GM18517 (cell line): ENCODE measurements around the gene MICAL2.

Experiments
- ATAC-seq: cut with Tn5 transposase; IDR thresholded peaks from one replicate; pipeline ENCODE4 v1.9.1; 2021; ENCODE audit warnings: mild to moderate bottlenecking, moderate library complexity; ENCODE audit not compliant: unreplicated experiment

The MICAL2 gene

DNA sequence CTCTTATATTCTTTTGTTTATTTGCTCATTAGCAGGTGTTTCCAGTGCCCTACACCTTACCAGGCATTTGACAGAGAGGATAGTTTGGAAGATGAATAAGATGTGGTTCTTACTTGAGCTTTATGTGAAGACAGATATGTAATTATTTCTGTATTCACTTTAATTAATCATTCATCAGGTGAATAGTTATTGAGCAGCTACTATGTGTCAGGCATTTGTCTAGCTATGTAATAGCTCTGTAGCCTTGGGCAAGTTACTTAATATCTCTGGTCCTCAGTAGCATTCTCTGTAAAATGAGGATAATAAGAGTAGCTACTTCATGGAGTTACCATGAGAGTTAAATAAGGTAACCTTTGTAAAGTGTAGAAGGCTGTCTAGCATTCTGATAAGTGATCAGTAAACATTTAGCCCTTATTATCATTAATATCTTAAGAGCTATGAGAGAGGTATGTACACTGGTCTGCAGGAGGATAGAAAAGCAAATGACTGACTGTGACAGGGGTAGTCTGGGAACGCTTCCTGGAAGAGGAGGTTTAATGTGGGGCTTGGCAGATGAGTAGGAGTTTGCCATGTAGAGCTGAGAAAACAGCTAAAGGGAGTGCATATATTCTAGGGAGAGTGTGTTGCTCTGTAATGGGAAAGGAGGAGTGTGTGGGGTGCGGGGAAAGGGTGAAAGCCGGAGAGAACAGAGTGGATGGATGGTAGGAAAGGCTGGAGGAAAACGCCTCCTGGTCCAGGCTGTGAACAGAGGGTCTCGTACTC, 56.1 kb downstream of the MICAL2 start:
- ATAC-seq, result no peak

DNA sequence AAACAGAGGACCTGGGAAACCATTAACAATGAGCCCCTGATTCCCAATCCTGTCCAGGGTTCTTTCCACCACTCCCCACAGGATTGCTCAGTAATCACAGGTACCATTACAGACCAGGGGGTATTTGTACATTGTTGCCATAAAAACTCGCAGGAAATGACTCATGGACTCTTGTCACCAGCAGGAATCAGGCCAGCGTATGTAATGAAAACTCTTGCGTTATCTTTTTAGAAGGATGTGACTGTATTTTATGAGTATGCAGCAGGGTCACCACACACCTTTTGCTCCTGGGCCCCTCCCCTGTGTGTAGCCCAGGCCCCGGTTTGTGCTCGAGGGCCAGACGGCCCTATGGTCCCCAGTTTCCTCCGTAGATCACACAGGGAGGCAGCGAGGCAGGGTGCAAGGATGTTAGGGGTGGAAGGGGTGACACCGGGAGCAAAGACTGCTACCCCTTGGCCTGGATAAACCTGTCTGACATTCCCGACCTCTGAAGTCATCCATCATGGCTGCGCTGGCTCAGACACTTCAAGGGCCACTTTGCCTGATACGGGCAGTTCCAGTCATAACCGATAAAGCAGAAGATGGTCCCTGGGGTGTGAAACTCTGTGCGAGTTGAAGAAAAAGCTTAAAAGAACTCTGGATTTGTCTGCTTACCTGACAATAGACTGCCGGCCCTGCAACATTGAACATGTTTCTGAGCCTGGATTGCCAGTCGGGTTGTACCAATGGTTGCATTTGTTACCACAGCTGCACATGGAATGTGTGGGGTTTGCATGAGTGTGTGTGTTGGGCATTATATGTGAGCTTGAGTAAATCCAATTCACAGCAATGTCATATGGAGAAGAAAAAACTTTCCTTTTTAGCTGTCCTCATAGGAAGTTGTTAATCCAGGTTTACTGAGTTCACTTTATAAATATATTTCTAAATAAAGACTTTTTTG, 56.9 kb downstream of the MICAL2 start:
- ATAC-seq, result no peak

DNA sequence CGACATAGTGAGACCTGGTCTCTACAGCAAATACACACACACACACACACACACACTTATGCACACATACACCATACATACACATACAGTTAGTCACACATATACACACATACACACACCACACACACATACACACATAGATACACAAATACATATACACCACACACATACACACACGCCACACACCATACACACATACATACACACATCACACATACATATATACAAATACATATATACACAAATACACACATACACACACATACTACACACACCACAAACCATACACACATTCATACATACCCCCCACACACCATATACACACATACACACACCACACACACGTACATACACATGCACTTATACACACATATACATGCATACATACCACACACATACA, 57.7 kb downstream of the MICAL2 start:
- no peak for ATAC-seq

DNA sequence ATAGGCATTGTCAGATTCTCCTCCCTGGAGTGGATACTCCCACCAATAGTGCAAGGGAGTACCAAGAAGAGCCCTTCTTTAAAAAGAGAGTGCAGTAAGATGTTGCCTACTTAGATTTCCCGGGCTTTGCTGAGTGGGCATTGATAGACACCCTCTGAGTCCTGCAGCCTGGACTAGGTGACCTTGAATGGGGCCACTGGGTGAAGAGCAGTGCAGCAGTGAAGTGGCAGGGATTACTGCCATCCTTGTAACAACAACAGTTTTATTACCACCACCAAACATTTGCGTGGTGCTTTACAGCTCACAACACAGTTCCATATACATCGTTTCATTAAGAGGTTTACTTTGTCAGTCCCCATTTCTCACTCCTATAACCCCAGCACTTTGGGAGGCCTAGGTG, 59.4 kb downstream of the MICAL2 start:
- ATAC-seq, result no peak

DNA sequence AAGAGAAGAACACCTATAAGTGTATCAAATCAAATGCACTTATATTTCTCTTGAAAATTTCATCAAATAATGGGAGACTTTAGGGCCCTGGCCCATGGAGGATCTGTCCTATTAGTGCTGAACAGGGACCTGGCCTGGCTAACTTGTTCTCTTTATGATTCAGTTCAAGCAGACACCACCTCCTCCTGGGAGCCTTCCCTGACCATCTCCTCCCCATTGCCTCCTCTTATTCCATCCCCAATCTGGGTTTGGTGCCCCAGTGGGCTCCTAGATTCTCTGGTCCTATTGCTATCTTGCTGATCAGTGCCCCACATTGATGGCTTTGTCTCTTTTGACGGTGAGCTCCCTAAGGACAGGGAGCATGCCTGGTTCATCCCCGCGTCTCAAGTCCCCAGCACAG, 60.1 kb downstream of the MICAL2 start:
- ATAC-seq, result no peak

DNA sequence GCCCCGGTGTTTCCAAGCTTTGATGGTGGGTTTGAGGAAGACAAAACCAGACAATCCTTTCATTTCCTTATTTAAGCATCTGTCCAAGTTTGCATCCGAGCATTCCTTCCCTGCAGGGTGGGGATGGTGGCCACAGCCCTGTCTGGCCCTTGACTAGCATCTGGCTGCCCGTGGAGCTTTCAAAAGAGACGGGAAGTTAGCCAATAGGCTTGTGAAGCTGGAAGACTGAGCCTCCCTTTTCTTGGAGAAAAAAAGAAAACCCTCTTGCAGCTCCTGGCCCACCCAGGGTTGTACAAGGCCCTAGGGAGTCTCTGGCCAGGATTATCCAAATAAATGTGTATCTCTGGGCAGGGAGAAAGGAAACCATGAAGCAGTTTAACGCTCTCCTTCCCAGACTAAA, 60.6 kb downstream of the MICAL2 start:
- no peak for ATAC-seq

DNA sequence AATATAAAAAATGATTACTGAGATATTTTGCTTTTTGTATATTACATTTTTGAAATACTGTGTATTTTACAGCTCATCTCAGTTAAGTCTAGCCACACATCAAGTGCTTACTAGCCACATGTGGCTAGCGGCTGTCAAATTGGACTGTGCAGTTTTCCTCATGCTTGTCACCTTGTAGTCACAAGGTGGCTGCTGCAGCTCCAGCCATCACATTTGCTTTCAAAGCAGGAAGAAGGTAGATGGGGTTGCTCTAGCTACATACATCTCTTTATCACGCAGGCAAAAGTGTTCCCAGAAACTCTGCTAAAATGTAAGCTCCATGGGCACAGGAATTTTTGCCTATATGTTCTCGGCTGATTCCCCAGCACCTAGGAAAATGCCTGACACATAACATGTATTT, 61.5 kb downstream of the MICAL2 start:
- ATAC-seq, result no peak

DNA sequence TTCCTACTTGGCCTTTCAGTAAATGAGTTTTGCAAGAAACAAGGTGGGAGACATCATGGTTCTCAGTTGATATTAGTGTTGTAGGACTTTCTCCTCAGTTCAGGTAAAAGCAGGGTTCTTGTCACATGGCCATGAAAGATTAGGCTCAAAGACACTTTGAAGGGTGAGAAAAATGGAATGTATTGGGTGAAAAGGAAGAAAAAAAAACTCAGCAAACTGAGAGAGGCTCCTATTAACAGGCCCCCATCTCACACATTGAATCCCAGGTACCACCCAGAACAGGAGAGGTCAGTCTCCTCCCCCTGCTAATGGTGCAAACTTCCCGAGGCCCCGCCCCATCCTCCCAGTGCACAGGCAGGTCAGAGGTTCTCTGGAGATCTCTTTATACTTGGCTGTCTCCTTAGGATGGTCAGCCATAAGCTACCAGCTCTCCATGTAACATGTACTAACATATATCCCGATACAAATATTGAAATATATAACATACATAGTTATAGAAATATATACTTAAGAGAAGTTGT, 62.2 kb downstream of the MICAL2 start:
- ATAC-seq, result no peak

DNA sequence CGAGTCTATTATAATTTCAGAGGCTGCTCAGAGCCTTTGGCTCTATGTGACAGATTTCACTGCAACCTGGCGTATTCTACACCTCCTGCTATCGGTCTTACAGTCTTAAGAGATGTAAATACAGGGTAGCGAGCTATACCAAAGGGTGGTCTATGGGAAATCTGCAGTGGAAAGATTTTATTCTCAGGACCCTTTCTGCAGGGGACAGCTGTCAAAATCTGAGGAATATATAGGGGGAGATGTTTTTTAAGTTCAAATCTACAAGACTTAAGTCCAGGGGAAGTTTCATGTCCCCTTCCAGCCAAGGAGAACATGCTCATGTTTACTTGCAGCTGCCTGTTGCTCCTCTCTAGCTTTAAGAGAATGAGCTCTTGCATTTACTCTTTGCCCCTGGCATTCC, 62.7 kb downstream of the MICAL2 start:
- ATAC-seq, result no peak

DNA sequence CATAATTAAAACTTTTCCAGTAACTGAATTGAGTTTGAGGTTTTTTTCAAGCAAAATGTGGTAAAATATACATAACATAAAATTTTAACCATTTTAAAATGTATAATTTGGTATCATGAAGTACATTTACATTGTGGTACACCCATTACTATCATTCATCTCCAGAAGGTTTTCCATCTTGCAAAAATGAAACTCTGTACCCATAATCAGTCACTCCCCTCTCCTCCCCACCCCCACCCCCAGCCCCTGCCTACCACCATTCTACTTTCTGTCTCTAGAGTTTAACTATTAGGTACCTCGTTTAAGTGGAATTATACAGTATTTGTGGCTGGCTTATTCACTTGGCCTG, 63.7 kb downstream of the MICAL2 start:
- peak; percentile 53 for ATAC-seq

DNA sequence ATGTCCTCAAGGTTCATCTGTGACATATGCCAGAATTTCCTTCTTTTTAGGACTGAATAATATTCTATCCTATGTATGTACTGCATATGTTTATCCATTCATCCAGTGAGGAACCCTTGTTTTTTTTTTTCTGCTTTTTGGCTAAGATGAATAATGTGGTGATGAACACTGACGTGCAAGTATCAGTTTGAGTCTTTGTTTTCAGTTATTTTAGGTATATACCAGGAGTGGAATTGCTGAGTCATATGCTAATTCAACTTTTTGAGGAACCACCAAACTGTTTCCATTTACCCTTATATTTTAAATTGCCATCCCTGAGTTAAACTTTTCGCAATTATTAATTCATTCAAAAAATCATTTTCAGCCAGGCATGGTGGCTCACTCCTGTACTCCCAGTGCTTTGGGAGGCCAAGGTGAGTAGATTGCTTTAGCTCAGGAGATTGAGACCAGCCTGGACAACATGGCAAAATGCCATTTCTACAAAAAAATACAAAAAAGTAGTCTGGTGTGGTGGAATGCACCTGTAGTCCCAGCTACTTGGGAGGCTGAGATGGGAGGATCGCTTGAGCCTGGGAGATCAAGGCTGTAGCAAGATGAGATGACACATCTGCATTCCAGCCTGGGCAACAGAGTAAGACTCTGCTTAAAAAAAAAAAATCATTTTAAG, 64.2 kb downstream of the MICAL2 start:
- ATAC-seq, result peak; percentile 88

DNA sequence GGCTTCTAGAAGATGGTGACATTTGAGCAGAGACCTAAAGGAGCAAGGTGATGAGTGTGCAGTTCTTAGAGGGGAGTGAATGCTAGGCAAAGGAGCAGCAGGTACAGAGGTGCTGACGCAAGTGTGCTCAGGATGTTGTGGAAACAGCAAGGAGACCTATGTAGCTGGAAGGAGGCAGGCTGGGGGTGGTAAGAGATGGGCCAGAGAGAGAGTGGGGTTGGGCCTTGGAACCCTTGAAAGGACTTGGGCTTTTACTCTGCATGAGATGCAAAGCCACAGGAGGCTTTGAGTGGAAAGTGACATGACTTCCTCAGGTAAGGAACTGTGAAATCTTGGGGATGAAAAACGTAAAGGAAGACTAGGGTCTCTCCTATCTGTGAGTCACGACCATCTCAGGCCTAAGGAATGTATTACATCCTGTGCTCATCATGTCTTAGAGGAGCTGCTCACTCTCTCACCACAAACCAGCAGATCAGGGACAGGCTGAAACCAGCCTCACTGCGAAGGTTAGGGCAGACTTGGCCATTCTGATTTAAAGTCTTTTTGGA, 65.4 kb downstream of the MICAL2 start:
- ATAC-seq, result no peak

DNA sequence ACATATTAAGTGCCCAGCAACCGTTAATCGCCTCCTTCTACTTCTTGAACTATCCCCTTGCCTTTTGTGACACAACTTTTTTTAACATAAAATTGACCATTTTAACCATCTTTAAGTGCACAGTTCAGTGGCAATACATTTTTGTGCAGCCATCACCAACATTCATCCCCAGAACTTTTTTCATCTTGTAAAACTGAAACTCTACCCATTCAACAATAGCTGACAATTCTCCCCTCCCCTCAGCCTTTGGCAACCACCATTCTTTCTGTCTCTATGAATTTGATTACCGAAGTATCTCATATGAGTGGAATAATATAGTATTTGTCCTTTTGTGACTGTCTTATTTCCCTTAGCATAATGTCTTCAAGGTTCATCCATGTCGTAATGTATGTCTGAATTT, 66.0 kb downstream of the MICAL2 start:
- ATAC-seq, result no peak

DNA sequence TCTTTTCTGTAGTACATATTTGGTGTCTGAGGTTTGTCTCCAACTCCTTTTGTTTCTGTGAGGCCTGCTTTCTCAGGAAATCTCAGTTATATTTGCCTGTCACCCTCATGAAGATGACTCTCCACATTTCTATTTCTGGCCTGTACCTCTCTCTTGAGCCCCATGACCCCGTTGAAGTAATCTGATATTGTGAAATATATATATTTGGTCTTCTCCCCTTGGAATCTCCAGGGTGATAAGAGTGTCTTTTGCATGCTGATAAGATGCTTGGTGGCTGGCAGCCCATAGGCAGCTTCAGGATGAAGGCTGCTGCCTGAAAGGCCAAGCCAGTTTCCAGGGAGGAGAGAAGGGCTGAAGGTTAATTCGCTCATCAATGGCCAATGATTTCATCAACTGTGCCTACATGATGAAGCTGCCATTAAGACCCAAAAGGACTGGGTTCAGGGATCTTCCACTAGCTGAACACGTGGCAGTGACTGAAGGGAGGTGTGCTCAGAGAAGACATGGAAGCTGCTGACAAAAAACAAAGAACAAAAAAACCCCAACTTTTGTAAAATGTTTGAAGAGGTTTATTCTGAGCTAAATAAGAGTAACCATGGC, 67.4 kb downstream of the MICAL2 start:
- ATAC-seq, result no peak

DNA sequence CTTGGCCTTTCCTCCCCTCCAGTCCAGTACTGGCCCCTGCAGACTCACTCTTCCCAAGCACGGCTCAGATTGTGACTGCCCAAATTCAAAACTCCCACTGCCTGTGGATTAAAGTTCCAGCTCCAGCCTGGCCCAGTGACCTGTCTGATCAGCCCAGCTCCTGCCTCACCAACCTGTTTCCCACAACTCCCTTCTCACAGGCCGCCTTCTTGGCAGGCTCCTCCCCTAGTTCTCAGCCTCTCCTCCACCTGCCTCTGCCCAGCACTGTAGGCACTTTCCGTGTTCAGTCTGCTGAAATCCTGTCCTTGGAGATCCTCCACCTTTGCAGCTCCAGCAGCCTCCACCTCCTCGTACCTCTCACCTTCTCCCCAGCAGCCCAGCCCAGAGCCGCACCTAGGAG, 68.6 kb downstream of the MICAL2 start:
- ATAC-seq, result no peak

DNA sequence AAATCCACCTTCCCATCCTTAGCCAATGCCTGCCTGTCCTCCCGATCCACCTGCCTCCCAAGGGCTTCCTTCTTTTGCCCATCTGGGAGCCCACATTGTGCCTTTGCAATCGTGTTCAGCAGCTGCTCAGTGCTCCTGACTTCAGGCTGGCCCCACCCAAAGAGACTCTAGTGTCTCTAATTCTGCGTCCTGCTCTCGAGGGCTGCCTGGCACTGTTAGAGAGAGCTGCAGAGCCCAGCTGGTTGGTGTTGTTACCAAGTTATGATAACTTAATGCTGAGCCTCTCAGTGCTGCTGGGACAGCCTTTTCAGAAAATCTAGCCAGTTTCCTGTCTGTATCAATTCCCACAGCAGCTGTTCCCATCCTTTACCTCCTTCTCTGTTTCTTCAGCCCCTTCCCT, 69.1 kb downstream of the MICAL2 start:
- ATAC-seq, result no peak

DNA sequence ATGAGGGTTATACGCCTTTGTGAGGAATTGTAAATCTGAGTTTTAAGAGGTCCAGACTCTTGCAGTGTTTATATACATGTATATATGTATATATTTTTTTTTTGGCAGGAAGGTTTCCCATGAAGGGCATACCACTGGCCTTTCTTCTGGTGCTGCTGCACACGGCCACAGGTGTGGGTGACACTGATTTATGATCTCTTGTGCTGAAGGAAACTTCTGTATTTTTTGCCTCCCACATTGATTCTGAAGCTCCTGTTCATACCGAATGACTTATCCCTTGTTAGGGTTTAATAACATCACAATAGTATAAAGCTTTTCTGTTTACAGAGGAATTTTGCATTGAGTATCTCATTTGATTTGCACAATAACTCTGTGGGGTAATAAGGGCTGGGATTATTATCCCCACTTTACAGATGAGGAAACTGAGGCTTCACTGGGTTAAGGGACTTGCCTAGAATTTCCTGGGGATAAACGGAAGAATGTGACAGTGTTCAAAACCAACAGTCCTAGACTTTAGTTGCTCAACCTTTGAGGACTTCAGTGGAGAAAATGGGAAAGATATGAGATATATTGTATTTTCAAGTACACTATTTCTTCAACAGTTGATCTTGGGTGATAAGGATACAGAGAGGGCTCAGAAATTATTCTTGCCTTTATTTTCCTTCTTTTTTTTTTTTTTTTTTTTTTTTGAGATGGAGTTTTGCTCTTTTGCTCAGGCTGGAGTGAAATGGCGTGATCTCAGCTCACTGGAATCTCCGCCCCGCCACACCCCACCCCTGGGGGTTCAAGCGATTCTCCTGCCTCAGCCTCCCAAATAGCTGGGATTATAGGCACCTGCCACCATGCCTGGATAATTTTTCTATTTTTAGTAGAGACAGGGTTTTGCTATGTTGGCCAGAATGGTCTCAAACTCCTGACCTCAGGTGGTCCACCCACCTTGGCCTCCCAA, 70.1 kb downstream of the MICAL2 start:
- no peak for ATAC-seq

DNA sequence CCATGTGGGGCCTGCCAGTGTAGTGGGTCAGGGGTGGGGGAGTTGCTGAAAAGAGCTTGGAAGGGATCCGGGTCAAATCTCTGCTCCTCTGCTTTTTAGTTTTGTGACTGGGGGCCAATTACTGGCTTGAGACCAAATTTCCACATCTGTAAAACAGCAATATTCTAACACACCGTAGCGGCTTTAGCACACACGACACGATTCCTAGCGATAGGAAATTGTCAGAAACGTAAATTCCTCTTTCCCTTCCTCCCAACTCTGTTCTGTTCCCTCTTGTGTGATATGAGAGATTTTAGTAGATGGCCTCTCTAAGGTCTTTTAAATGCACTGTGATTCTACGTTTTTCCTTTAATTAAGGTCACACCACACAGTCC, 71.9 kb downstream of the MICAL2 start:
- no peak for ATAC-seq

DNA sequence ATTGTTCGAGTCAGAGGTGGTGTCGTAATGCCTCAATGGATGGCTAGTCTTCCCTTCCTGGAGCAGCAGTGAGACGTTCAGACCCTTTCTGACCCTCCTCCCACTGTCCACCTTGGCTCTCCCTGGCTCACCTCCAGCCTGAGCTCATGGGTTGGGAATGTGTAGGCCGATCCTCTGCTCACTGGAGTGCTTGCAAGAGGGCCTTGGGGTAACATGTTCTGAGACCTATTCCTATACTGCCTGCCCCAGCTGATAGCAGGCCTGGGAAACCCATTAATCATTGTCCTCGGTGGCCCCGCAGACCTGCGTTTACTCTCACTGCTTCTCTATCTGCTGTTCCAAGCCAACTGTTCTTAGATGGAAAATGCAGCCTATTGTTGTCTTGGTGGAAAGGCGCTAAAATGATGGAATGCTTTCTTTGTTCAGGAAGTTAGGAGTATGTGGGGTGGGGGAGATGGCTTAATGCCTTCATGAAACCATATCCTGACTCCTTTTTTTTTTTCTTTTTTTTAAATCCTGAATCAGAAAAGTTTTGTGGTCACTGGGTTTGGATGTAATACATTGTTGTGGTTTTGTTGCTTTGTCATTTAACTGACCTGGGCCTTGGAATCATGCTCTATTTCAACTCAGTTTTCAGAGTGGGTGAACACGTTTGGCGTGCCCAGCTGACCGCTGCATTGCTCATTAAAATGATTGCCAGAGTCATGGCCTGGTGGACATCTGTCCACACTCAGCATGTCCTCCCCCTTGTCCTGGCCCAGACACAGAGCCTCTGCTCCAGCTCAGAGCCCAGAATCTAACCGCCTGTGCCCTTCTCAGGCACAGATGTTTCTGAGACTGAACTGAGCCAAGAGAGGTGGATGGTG, 72.5 kb downstream of the MICAL2 start:
- ATAC-seq, result no peak
